GM18526 (cell line): ENCODE data around the gene MTX3.

Source experiments
- POLR2A ChIP-seq: IDR thresholded peaks from 3 replicates; pipeline ENCODE4 v1.6.1; 2011; ENCODE audit not compliant: insufficient read length; ENCODE audit errors: extremely low read depth

Gene MTX3

GRCh38 chr5:79962575-79963222, 28.4 kb downstream of the MTX3 start:
- TF ChIP-seq POLR2A: no peak

GRCh38 chr5:79961716-79962574, 29.1 kb downstream of the MTX3 start:
- TF ChIP-seq POLR2A: no peak

- TF ChIP-seq POLR2A: no peak
Observed at GRCh38 chr5:79959407-79959806, 31.7 kb downstream of the MTX3 start.

GRCh38 chr5:79955941-79956670, 35.0 kb downstream of the MTX3 start:
- no peak for TF ChIP-seq POLR2A

- no peak for TF ChIP-seq POLR2A
Observed at GRCh38 chr5:79955356-79955895, 35.6 kb downstream of the MTX3 start.

- TF ChIP-seq POLR2A: no peak
Observed at GRCh38 chr5:79954620-79955019, 36.4 kb downstream of the MTX3 start.

GRCh38 chr5:79947567-79947966, 43.5 kb downstream of the MTX3 start:
- no peak for TF ChIP-seq POLR2A

GRCh38 chr5:79938468-79938867, 52.6 kb downstream of the MTX3 start:
- no peak for TF ChIP-seq POLR2A

GRCh38 chr5:79936646-79937216, 54.3 kb downstream of the MTX3 start:
- no peak for TF ChIP-seq POLR2A

- TF ChIP-seq POLR2A: no peak
Observed at GRCh38 chr5:79936002-79936645, 54.9 kb downstream of the MTX3 start.

GRCh38 chr5:79934681-79935080, 56.4 kb downstream of the MTX3 start:
- TF ChIP-seq POLR2A: no peak

GRCh38 chr5:79932510-79933504, 58.3 kb downstream of the MTX3 start:
- TF ChIP-seq POLR2A: no peak

- TF ChIP-seq POLR2A: no peak
Observed at GRCh38 chr5:79931866-79932265, 59.2 kb downstream of the MTX3 start.

GRCh38 chr5:79931409-79931808, 59.7 kb downstream of the MTX3 start:
- TF ChIP-seq POLR2A: no peak
